ENCODE measurements around the gene FAM111A. TPM values are rescaled to one million over a fixed set of nuclear protein-coding genes. Genes with fewer than 3 reads are reported as not detected.

Gene FAM111A
- total RNA-seq, 3 donors from 2014 or later (not counting 1 experiment from before 2014, with no cell fraction given) = 93.7 to 125 (median 102) TPM

- DNase-seq = no peak
- no peaks in the 10 kb centered on the region for H3K4me1 Mint-ChIP-seq
- Histone ChIP-seq H3K9me3 (ENCODE audit: control insufficient read depth, insufficient read depth, low read length) (no peaks in the 10 kb centered on the region), H3K4me1 (ENCODE audit: control insufficient read depth, insufficient read depth, low read length) (no peaks in the 10 kb centered on the region), H3K36me3 (ENCODE audit: control insufficient read depth, insufficient read depth, low read length) (no peaks in the 10 kb centered on the region), H3K27ac (ENCODE audit: low read length) (no peak overlapping the region), H3K4me3 (ENCODE audit: low read length) (no peak overlapping the region), H3K27me3 (ENCODE audit: control insufficient read depth, insufficient read depth, low read length) (no peaks in the 10 kb centered on the region)
- no peak overlapping the region for H3K4me3 Mint-ChIP-seq
- no peak for ATAC-seq
- peaks cover 9 to 24% of the 10 kb centered on the region in 2 donors for H3K27me3 Mint-ChIP-seq (ENCODE audit: low read depth in 2 of 2)
- WGBS (ENCODE audit: insufficient coverage) = 96% methylated on average over 2 of the region's 2 CpGs
- no peak for TF ChIP-seq CTCF (IDR thresholded peaks at IDR 0.05)
- no peaks in the 10 kb centered on the region for H3K9me3 Mint-ChIP-seq
- intact Hi-C loops (cut with micrococcal nuclease) = no loop called here
- H3K36me3 Mint-ChIP-seq = no peaks in the 10 kb centered on the region
- H3K27ac Mint-ChIP-seq = no peak overlapping the region
Measured at GRCh38 chr11:59179121-59179520, 36.5 kb downstream of the FAM111A start.

- no peak for TF ChIP-seq CTCF (IDR thresholded peaks at IDR 0.05)
- no peaks in the 10 kb centered on the region for H3K36me3 ChIP-seq (ENCODE audit: control insufficient read depth, insufficient read depth, low read length)
- ATAC-seq (no peak), DNase-seq (no peak)
- no peaks in the 10 kb centered on the region for H3K27me3 ChIP-seq (ENCODE audit: control insufficient read depth, insufficient read depth, low read length)
- Mint-ChIP-seq H3K27ac (no peak overlapping the region), H3K27me3 (ENCODE audit: low read depth in 2 of 2) (peaks cover 11 to 20% of the 10 kb centered on the region in 2 donors), H3K9me3 (no peaks in the 10 kb centered on the region), H3K36me3 (no peaks in the 10 kb centered on the region), H3K4me1 (no peaks in the 10 kb centered on the region), H3K4me3 (no peak overlapping the region)
- H3K4me1 ChIP-seq (ENCODE audit: control insufficient read depth, insufficient read depth, low read length) = no peaks in the 10 kb centered on the region
- H3K4me3 ChIP-seq (ENCODE audit: low read length) = no peak overlapping the region
- H3K9me3 ChIP-seq (ENCODE audit: control insufficient read depth, insufficient read depth, low read length) = no peaks in the 10 kb centered on the region
- no peak overlapping the region for H3K27ac ChIP-seq (ENCODE audit: low read length)
- intact Hi-C loops (cut with micrococcal nuclease) = no loop called here
- 90% methylated on average over 1 of the region's 2 CpGs for WGBS (ENCODE audit: insufficient coverage)
Measured at GRCh38 chr11:59180168-59180776, 37.6 kb downstream of the FAM111A start.

GRCh38 chr11:59180907-59181306 is 38.3 kb downstream of the FAM111A start:
- Mint-ChIP-seq H3K36me3 (no peaks in the 10 kb centered on the region), H3K4me3 (no peak overlapping the region), H3K9me3 (no peaks in the 10 kb centered on the region), H3K4me1 (no peaks in the 10 kb centered on the region), H3K27ac (no peak overlapping the region), H3K27me3 (ENCODE audit: low read depth in 2 of 2) (peaks cover 11 to 15% of the 10 kb centered on the region in 2 donors)
- intact Hi-C loops (cut with micrococcal nuclease) = no loop called here
- ATAC-seq = no peak
- Histone ChIP-seq H3K27me3 (ENCODE audit: control insufficient read depth, insufficient read depth, low read length) (no peaks in the 10 kb centered on the region), H3K9me3 (ENCODE audit: control insufficient read depth, insufficient read depth, low read length) (no peaks in the 10 kb centered on the region), H3K4me1 (ENCODE audit: control insufficient read depth, insufficient read depth, low read length) (no peaks in the 10 kb centered on the region), H3K36me3 (ENCODE audit: control insufficient read depth, insufficient read depth, low read length) (no peaks in the 10 kb centered on the region), H3K4me3 (ENCODE audit: low read length) (no peak overlapping the region), H3K27ac (ENCODE audit: low read length) (no peak overlapping the region)
- DNase-seq = no peak
- WGBS (ENCODE audit: insufficient coverage) = 100% methylated on average over 2 of the region's 2 CpGs
- TF ChIP-seq CTCF (IDR thresholded peaks at IDR 0.05) = no peak

Data from natural killer cell (primary cell).